ENCODE data around the gene FALEC.

The FALEC gene

GRCh38 chr1:150515328-150516049 lies at the start of gene FALEC:
Gene FALEC (plus strand): TSS chr1:150515752.
- peak within 1 kb of the TSS; percentile 81 for H3K4me3 ChIP-seq (ENCODE audit: low read depth, low read length)

- H3K4me3 ChIP-seq (ENCODE audit: low read depth, low read length), result no peak overlapping the region
These were observed 48.6 kb upstream of the FALEC start for GRCh38 chr1:150466964-150467363.

- H3K4me3 ChIP-seq (ENCODE audit: low read depth, low read length), result no peak overlapping the region
These were observed 46.3 kb upstream of the FALEC start for GRCh38 chr1:150469291-150469690.

GRCh38 chr1:150472601-150473200 lies 42.9 kb upstream of the FALEC start:
- no peak overlapping the region for H3K4me3 ChIP-seq (ENCODE audit: low read depth, low read length)

GRCh38 chr1:150473659-150474058 lies 41.9 kb upstream of the FALEC start:
- H3K4me3 ChIP-seq (ENCODE audit: low read depth, low read length), result no peak overlapping the region

GRCh38 chr1:150474869-150475268 lies 40.7 kb upstream of the FALEC start:
- H3K4me3 ChIP-seq (ENCODE audit: low read depth, low read length), result no peak overlapping the region

GRCh38 chr1:150476754-150477153 lies 38.8 kb upstream of the FALEC start:
- no peak overlapping the region for H3K4me3 ChIP-seq (ENCODE audit: low read depth, low read length)

GRCh38 chr1:150477320-150477719 lies 38.2 kb upstream of the FALEC start:
- no peak overlapping the region for H3K4me3 ChIP-seq (ENCODE audit: low read depth, low read length)

GRCh38 chr1:150477733-150478132 lies 37.8 kb upstream of the FALEC start:
- H3K4me3 ChIP-seq (ENCODE audit: low read depth, low read length), result no peak overlapping the region

- no peak overlapping the region for H3K4me3 ChIP-seq (ENCODE audit: low read depth, low read length)
These were observed 36.2 kb upstream of the FALEC start for GRCh38 chr1:150479370-150479769.

GRCh38 chr1:150479927-150480352 lies 35.6 kb upstream of the FALEC start:
- no peak overlapping the region for H3K4me3 ChIP-seq (ENCODE audit: low read depth, low read length)

- H3K4me3 ChIP-seq (ENCODE audit: low read depth, low read length), result no peak overlapping the region
These were observed 31.1 kb upstream of the FALEC start for GRCh38 chr1:150484431-150484830.

- no peak overlapping the region for H3K4me3 ChIP-seq (ENCODE audit: low read depth, low read length)
These were observed 30.7 kb upstream of the FALEC start for GRCh38 chr1:150484861-150485260.

GRCh38 chr1:150486966-150487762 lies 28.4 kb upstream of the FALEC start, which contains the start of gene TARS2:
Gene TARS2 (plus strand): TSS chr1:150487419. CDS start chr1:150487451, 32 bp downstream.
- peak within 1 kb of the TSS; percentile 94 for H3K4me3 ChIP-seq (ENCODE audit: low read depth, low read length)

- H3K4me3 ChIP-seq (ENCODE audit: low read depth, low read length), result peak overlapping the region; percentile 94
These were observed 27.8 kb upstream of the FALEC start for GRCh38 chr1:150487763-150488115.

- H3K4me3 ChIP-seq (ENCODE audit: low read depth, low read length), result no peak overlapping the region
These were observed 22.4 kb upstream of the FALEC start for GRCh38 chr1:150493175-150493574.

- no peak overlapping the region for H3K4me3 ChIP-seq (ENCODE audit: low read depth, low read length)
These were observed 17.2 kb upstream of the FALEC start for GRCh38 chr1:150498342-150498741.

GRCh38 chr1:150505431-150505830 lies 10.1 kb upstream of the FALEC start:
- no peak overlapping the region for H3K4me3 ChIP-seq (ENCODE audit: low read depth, low read length)

GRCh38 chr1:150507912-150508864 lies 7.4 kb upstream of the FALEC start, which contains the start of gene ECM1:
Gene ECM1 (plus strand): TSS chr1:150508109. CDS start chr1:150508210, 101 bp downstream.
- no peak within 1 kb of the TSS for H3K4me3 ChIP-seq (ENCODE audit: low read depth, low read length)

GRCh38 chr1:150508982-150509381 lies 6.6 kb upstream of the FALEC start:
- H3K4me3 ChIP-seq (ENCODE audit: low read depth, low read length), result no peak overlapping the region

GRCh38 chr1:150511551-150511950 lies 4.0 kb upstream of the FALEC start:
- no peak overlapping the region for H3K4me3 ChIP-seq (ENCODE audit: low read depth, low read length)
